Measurements from ENCODE around the gene SUGCT.

SUGCT gene

GRCh38 chr7:40885503-40885902, 750.7 kb downstream of the SUGCT start:
- Histone ChIP-seq H3K27ac (replicated peaks) (no peak overlapping the region), H3K27me3 (ENCODE audit: insufficient read depth, poor library complexity, severe bottlenecking) (no peaks in the 10 kb centered on the region), H3K4me3 (replicated peaks; ENCODE audit: insufficient read depth, low read length) (no peak overlapping the region)
- TF ChIP-seq CTCF (IDR thresholded peaks at IDR 0.05; ENCODE audit: insufficient read depth, low read length) (no peak), SPI1 (IDR thresholded peaks at IDR 0.05; ENCODE audit: borderline replicate concordance, low read depth) (no peak), GABPA (IDR thresholded peaks at IDR 0.05; ENCODE audit: low read depth) (no peak), POLR2AphosphoS5 (IDR thresholded peaks at IDR 0.05; ENCODE audit: low read depth) (no peak), REST (IDR thresholded peaks at IDR 0.05; ENCODE audit: insufficient replicate concordance, low read depth) (no peak)
- no peak for DNase-seq (ENCODE audit: low read depth in 1 of 2, low spot score in 1 of 2)

GRCh38 chr7:40887099-40887498, 752.3 kb downstream of the SUGCT start:
- H3K27ac ChIP-seq (replicated peaks) = no peak overlapping the region
- H3K4me3 ChIP-seq (replicated peaks; ENCODE audit: insufficient read depth, low read length) = no peak overlapping the region
- no peaks in the 10 kb centered on the region for H3K27me3 ChIP-seq (ENCODE audit: insufficient read depth, poor library complexity, severe bottlenecking)
- TF ChIP-seq CTCF (IDR thresholded peaks at IDR 0.05; ENCODE audit: insufficient read depth, low read length) = no peak
- TF ChIP-seq REST (IDR thresholded peaks at IDR 0.05; ENCODE audit: insufficient replicate concordance, low read depth) = no peak
- TF ChIP-seq GABPA (IDR thresholded peaks at IDR 0.05; ENCODE audit: low read depth) = no peak
- no peak for TF ChIP-seq SPI1 (IDR thresholded peaks at IDR 0.05; ENCODE audit: borderline replicate concordance, low read depth)
- no peak for TF ChIP-seq POLR2AphosphoS5 (IDR thresholded peaks at IDR 0.05; ENCODE audit: low read depth)
- DNase-seq (ENCODE audit: low read depth in 1 of 2, low spot score in 1 of 2) = no peak

- Histone ChIP-seq H3K27ac (replicated peaks) (no peak overlapping the region), H3K27me3 (ENCODE audit: insufficient read depth, poor library complexity, severe bottlenecking) (no peaks in the 10 kb centered on the region)
- DNase-seq (ENCODE audit: low read depth in 1 of 2, low spot score in 1 of 2) = no peak
Measured at GRCh38 chr7:40888499-40888898, 753.7 kb downstream of the SUGCT start.

More at GRCh38 chr7:40888499-40888898, 753.7 kb downstream of the SUGCT start:
- TF ChIP-seq POLR2AphosphoS5 (IDR thresholded peaks at IDR 0.05; ENCODE audit: low read depth) (no peak), REST (IDR thresholded peaks at IDR 0.05; ENCODE audit: insufficient replicate concordance, low read depth) (no peak), GABPA (IDR thresholded peaks at IDR 0.05; ENCODE audit: low read depth) (no peak), SPI1 (IDR thresholded peaks at IDR 0.05; ENCODE audit: borderline replicate concordance, low read depth) (no peak), CTCF (IDR thresholded peaks at IDR 0.05; ENCODE audit: insufficient read depth, low read length) (no peak)
- no peak overlapping the region for H3K4me3 ChIP-seq (replicated peaks; ENCODE audit: insufficient read depth, low read length)
